HG03521 (cell line): ENCODE results near the gene SSC4D.
"Not testable (repeated sequence)": the region's sequence is repeated elsewhere in the genome, so short reads cannot be mapped to it uniquely, and the experiment has no call there.

Experiments
- ATAC-seq: cut with Tn5 transposase; IDR thresholded peaks from one replicate; pipeline ENCODE4 v1.9.1; 2021; ENCODE audit warnings: mild to moderate bottlenecking, moderate library complexity; ENCODE audit not compliant: unreplicated experiment

The SSC4D gene

DNA sequence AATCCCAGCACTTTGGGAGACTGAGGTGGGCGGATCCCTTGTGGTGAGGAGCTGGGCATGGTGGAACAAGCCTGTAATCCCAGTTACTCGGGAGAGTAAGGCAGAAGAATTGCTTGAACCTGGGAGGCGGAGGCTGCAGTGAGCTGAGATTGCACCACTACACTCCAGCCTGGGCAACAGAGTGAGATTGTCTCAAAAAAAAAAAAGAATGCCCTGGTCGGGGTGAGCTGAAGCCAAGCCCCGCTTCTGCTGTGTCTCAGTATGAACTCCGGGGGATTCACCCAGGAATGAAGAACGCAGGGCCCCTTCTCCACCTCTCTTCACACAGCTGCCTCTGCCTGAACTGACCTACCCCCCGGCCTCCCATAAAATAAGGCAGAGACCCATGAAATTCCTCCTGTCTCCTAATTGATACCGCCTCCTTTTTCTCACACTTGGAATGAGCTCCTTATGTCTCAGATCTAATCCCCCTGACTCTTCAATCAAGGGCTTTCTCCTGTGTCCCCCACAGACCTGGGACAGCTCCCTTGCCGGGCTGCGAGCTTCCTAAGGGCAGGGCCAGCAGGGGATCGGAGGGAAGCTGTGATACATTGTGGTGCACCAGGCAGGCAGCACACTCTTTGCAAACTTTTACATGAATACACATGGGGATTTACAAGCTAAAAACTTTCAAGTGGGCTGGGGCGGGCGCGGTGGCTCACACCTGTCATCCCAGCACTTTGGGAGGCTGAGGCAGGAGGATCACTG lies 14.3 kb upstream of the SSC4D start:
- no peak for ATAC-seq

DNA sequence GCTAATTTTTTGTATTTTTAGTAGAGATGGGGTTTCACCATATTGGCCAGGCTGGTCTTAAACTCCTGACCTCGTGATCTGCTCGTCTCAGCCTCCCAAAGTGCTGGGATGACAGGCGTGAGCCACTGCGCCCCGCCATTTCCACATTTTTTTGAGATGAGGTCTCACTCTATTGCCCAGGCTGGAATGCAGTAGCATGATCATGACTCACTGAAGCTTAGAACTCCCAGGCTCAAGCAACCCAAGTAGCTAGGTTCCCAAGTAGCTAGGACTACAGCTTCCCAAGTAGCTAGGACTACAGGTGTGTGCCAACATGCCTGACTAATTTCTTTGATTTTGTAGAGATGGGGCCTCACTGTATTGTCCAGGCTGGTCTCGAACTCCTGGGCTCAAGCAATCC lies 11.6 kb upstream of the SSC4D start:
- not testable (repeated sequence) for ATAC-seq

DNA sequence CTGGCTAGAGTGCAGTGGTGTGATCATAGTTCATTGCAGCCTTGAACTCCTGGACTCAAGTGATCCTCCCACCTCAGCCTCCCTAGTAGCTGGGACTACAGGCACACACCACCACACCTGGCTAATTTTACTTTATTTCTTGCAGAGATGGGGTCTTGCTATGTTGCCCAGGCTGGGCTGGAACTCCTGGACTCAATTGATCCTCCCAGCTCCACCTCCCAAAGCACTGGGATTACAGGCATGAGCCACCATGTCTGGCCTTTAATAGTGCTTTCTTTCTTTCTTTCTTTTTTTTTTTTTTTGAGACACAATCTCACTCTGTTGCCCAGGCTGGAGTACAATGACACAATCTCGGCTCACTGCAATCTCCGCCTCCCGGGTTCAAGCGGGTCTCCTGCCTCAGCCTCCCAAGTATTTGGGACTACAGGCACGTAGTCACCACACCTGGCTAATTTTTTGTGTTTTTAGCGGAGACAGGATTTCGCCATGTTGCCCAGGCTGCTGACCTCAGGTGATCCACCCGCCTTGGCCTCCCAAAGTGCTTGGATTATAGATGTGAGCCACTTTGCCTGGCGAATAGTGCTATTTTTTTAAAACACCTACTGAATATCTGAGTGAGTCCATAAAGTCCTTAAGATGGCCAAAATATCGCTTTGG lies 8.3 kb upstream of the SSC4D start:
- ATAC-seq: not testable (repeated sequence)

DNA sequence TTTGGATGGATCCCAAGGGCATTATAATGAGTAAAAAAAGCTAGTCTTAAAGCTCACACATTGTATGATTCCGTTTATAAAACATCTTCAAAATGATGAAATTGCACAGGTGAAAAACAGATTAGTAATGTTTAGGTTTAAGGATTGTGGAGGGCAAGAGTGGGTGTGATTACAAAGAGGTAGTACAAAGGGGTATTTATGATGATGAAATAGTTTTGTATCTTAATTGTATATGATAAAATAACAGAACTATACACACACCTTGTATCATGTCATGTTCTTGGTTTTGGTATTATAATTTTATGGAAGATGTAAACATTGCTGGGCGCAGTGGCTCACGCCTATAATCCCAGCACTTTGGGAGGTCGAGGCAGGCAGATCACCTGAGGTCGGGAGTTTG lies 2.8 kb upstream of the SSC4D start:
- no peak for ATAC-seq

DNA sequence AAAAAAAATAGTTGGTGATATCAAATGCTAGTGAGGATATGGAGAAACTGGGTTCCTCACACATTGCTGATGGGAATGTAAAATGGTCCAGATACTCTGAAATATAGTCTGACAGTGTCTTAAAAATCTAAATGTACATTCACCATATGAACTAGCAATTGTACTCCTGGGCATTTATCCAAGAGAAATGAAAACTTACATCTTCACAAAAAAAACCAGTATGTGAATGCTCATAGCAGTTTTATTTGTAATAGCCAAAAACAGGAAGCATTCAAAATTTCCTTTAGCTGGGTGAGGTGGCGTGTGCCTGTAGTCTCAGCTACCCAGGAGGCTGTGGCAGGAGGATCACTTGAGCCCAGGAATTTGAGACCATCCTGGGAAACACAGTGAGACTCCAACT lies 2.1 kb upstream of the SSC4D start:
- no peak for ATAC-seq

DNA sequence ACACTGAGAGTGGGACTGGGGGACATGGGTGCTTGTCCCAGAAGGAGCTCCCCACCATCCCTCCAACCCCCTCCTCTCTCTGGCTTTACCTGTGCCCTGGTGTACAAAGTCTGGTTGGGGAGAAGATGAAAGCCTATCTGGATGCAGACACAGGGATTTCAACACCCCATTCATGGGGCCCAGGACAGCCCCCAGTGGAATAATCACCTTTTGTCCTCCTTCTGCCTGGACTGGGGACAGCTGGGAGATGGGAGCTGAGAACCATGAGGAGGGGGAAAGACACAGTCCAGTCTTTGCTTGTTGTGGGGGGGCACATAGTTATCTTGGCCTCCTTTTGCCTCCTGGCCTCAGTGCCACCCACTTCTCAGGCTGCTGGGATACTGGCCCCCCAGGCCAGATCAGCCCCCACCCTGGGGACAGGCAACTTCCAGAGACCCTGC lies 1.4 kb downstream of the SSC4D start:
- ATAC-seq: no peak

DNA sequence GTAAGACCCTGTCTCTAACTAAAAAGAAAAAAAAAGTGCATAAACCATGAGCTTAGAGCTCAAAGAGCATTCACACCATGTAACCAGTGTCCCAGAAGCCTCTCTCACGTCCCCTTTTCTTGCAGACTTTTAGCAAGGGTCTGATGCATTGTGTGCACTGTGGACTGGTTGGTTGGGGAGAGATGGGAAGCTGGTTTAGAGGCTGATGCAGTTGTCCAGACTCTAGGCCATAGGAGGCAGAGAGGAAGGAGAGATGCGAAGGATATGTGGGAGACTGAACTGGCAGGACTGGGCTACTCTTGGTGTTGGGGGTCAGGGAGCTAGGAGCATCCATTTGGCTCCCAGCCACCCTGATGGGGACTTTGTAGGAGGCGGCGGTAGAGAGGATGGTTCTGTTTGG lies 1.8 kb downstream of the SSC4D start:
- no peak for ATAC-seq

DNA sequence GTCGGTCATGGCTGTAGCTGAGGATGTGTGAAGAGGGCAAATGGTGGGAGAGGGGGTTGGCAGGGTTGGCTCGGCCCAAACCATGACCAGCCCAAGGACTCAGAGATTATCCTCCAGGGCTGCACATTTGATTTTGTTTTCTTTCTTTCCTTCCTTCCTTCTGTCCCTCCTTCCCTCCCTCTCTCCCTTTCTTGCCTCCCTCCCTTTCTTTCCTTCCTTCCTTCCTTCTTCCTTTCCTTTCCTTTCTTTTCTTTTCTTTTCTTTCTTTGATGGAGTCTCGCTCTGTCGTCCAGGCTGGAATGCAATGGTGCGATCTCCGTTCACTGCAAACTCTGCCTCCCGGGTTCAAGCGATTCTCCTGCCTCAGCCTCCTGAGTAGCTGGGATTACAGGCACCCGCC lies 3.8 kb downstream of the SSC4D start:
- no peak for ATAC-seq

DNA sequence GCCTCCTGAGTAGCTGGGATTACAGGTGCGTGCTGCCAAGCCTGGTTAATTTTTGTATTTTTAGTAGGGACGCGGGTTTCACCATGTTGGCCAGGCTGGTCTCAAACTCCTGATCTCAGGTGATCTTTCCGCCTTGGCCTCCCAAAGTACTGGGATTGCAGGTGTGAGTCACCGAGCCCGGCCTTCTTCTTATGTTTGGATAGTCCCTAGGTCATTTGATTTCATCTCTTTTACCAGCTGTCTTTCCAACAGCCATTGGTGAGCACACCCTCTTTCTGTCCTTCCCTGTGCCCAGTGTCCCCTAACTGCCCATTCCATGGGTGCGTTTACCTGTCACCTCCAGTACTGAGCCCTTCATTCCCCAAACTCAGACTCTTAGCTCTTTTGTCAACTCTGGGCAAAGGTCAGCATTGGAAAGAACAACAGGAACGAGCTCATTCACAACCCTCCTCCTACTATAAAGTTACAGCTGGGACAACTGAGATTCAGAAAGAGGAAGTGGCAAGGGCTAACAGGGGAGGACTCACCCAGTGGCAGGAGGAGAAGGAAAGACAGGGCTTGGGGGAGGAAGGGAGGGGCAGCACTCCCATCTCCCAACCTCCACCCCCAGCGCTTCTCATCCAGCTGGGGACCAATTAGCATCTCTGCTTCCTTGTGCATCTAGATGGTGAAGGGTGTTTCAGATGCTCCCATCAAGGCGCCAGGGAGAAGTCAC lies 5.6 kb downstream of the SSC4D start:
- ATAC-seq: no peak

DNA sequence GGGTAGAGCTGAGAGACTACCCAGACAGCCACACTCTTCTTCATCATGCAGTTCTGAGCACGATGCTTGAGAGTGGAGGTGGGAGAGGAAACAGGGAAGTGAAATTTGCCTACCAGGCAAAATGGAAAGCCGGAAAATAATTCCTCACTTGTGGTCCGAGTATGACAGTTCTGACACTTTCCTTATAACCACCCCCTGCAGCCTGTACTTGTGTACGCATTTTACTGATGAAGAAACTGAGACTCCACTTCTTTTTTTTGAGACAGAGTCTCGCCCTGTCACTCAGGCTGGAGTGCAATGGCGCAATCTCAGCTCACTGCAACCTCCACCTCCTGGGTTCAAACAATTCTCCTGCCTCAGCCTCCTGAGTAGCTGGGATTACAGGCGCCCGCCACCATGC lies 6.4 kb downstream of the SSC4D start:
- not testable (repeated sequence) for ATAC-seq

DNA sequence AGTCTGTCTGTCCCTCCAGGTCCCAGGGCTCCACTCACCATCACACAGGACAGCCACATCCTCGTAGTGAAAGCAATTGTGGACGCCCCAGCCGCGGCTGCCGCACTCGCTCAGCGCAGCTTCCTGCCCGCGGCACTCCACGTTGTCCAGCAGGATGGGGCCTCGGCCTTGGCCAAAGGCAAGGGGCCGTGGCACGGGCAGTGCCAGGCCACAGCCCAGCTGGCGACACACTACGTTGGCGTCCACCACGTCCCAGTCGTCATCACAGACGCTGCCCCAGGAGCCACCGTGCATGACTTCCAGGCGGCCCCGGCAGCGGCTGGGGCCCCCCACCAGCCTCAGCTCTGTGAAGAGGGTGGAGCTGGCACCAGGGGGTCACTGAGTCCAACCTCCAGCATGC lies 9.2 kb downstream of the SSC4D start:
- no peak for ATAC-seq

DNA sequence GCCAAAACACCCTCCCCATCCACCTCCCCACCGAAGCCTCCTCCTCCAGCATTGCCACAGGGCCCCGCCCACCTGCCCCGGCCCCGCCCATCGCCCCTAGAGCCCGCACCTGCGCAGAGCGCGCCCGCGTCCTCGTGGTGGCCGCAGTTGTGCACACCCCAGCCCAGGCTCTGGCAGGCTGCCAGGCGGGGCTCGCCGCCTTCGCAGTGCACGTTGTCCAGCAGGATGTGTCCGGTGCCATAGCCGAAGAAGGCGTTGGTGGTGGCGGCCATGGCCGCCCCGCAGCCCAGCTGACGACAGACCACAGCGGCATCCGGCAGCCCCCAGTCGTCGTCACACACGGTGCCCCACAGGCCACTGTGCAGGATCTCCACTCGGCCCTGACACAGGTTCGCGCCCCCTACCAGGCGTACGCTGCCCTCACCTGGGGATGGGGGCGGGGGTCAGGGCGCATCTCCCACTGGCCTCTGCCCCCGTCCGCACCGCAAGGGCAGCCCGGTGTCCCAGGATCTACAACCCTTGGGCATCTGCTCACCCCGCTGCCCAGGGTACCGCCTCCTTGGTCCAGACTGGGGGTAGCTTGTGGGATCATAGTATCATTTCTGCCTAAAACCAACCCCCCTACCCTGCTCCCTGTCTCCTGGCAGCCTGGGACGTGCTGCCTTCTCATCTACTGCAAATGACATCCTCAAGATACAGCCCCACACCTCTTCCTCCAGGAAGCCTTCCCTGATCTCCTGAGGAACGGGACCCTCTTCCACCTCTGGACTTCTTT lies 11.9 kb downstream of the SSC4D start:
- no peak for ATAC-seq

DNA sequence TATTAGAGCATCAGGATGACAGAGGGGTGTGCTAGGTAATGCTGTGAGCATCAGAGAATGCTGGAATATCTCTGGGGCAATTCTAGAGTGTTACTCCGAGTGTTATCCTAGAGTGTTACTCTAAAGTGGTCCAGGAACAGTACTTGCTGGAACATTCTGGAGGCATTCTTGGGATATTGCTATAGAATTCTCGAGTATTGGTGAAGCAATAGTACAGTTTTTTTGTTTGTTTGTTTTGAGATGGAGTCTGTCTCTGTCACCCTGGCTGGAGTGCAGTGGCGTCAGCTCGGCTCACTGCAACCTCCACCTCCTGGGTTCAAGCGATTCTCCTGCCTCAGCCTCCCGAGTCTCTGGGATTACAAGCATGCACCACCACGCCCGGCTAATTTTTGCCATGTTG lies 12.6 kb downstream of the SSC4D start:
- no peak for ATAC-seq

DNA sequence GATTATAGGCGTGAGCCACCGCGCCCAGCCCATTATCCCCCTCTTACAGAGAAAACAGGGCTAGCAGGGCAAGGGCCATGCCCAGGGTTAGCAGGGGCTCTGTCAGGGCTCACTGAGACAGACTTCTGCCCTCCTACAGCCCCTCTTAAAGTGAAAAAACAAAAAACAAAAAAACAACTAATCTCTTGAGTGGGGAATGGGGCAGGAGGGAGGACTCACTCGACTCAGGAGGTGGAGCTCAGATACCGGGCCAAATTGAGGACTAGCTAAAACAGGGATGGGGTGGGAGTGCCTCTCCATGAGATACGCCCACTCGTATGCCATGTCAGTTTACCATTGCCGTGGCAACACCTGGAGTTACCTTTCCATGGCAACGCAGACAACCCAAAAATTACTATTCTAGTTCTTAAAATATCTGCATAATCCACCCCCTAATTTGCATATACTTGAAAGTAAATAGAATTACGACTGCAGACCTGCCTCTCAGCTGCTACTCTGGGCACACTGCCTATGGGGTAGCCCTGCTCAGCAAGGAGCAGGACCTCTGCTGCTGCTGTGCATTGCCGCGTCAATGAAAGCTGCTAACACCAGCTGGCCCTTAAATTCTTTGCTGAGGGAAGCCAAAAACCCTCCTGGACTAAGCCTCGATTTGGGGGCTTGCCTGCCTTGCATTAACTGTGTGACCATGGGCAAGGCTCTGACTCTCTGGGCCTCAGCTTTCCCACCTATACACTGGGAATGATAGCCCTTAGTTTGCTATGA lies 13.4 kb downstream of the SSC4D start:
- ATAC-seq: no peak

DNA sequence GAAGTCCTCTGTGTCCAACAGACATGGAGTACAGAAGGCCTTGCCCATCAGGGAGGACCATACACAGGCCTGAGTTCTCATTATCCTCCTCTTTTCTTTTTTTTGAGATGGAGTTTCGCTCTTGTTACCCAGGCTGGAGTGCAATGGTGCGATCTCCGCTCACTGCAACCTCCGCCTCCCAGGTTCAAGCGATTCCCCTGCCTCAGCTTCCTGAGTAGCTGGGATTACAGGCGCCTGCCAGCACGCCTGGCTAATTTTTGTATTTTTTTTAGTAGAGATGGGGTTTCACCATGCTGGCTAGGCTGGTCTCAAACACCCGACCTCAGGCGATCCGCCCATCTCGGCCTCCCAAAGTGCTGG lies 13.9 kb downstream of the SSC4D start:
- ATAC-seq: not testable (repeated sequence)

DNA sequence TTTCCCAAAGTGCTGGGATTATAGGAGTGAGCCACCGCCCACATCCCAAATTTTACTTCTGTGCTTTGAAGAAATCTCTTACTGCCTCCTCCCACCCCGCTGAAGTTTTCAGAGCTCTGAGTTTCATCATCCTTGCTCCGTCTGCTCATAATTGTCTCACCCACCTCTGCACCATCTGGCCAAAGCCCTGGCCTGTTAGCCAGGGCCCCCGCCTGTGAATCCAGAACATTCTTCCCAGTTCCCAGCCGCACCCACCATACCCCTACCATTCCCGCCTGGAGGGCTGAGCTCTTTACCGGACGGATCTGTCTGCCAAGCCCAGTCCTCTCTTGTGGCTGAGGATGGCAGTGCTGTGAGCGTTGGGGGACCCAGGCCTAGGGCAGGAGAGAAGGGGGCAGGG lies 14.5 kb downstream of the SSC4D start:
- no peak for ATAC-seq

DNA sequence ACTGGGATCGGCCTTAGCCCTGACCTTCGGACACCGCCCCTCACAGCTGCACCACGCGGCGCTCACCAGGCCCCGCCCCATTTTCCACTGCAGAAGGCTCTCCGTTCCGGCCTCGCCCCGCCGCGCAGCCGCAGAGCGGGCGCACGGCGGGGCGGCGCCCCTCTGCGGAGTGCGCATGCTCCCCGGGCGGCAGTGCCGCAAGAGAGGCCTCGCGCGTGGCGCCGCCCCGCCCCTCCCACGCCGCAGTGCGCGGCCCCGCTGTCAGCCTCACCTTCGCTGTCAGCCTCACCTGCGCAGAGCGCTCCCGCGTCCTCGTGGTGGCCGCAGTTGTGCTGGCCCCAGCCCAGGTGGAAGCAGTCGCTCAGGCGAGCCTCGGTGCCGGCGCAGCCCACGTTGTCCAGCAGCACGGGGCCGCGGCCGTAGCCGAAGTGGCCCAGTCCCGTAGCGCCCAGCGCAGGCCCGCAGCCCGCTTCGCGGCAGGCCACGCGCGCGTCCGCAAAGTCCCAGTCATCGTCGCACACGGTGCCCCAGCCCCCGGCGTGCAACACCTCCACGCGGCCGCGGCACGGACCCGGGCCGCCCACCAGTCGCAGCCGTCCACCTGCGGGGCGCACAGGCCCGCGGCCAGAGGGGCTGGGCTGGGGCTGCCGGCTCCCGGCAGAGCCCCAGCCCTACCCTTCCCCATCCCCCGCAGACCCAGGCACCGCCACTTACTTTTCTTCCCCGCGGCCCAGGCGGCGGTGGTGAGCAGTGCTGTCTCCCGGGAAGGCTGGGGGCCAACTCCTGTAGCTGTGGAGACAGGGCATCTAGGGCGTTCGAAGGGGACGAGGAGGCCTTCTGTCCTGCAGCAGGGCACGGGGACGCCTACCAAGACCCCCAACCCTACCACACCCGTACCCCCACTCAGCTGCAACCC lies 16.1 kb downstream of the SSC4D start:
- peak; percentile 85 for ATAC-seq

DNA sequence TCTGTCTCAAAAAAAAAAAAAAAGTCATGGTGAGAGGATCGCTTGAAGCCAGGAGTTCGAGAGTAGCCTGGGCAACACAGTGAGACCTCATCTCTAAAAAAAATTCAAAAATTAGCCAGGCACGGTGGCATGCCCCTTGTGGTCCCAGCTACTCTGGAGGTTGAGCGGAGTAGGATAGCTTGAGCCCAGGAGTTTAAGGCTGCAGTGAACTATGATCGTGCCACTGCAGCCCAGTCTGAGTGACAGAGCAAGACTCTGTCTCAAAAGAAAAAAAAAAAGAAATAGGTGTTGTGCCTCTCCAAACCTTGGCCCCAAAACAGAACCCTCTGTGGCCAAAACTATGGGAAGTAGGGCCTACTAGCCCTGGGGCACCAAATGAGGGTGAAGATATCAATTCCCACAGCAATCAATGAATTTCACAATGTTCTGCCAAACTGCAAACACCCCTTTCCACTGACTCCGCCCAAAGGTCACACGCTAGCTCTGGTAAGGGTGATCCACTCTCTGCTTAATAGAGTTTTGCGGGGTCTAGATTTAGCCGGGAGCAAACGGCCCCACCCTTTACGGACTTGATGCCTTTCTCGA lies 16.9 kb downstream of the SSC4D start:
- no peak for ATAC-seq

DNA sequence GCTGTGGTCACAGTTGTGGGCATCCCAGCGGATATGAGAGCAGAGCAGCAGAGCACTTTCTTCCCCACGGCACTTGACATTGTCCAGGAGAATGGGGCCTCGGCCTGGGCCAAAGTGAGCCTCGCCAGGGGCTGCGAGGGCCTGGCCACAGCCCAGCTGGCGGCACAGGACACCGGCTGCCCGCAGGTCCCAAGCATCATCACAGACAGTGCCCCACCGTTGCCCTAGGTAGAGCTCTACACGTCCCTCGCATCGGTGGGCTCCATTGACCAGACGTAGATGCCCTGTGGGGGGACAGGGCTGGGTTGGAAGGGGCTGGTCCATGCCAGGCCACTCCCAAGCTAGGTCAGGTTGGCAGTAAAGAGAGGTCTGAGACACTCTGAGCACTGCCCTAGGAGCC lies 19.4 kb downstream of the SSC4D start:
- ATAC-seq: no peak
